AG04450 (cell line): ENCODE data around the gene DNAH8. TPM values are rescaled to one million over a fixed set of nuclear protein-coding genes. Genes with fewer than 3 reads are reported as not detected.

Experiments used
- CTCF ChIA-PET: fragments of 300-600, 350-600 bp; formaldehyde crosslinking; extraction: SDS; loops from one replicate; lab custom pipeline; 2022; ENCODE audit warnings: antibody characterized with exemption, inconsistent platforms; lab: Charles Lee
- POLR2A ChIA-PET: fragments of 350-600 bp; formaldehyde crosslinking; extraction: SDS; loops from one replicate; lab custom pipeline; 2021; ENCODE audit warnings: antibody characterized with exemption, inconsistent platforms; lab: Yijun Ruan, JAX
- DNase-seq: peaks from one replicate; pipeline ENCODE4 v3.0.0-alpha.2; 2011; ENCODE audit warnings: low read depth, low spot score
- H3K27ac ChIP-seq: one replicate; pipeline ENCODE4 v1.5.1; 2012; ENCODE audit warnings: low read depth, low read length, control low read depth
- H3K27me3 ChIP-seq: one replicate; pipeline ENCODE4 v1.6.0; 2012; ENCODE audit warnings: low read length; ENCODE audit not compliant: control insufficient read depth, insufficient read depth
- H3K4me3 ChIP-seq: 2 replicates; pipeline ENCODE4 v1.5.1; 2011; ENCODE audit warnings: mild to moderate bottlenecking, low read depth, low read length, control low read depth
- H3K9me3 ChIP-seq: 2 replicates; pipeline ENCODE4 v1.5.1; 2012; ENCODE audit warnings: low read length; ENCODE audit not compliant: control insufficient read depth, insufficient read depth
- polyA plus RNA-seq: library from polyadenylated mRNA; depleted of rRNA; stranded (reverse); fragments of >200 nt; gene quantifications from 2 replicates; pipeline ENCODE4 v1.2.3, GENCODE V29; 2011
- TF ChIP-seq, protein P1 (sequence below): IDR thresholded peaks from 2 replicates; pipeline ENCODE4 v1.5.1; 2011; ENCODE audit warnings: low read depth, low read length, control low read depth, inconsistent platforms

The DNAH8 gene
- polyA plus RNA-seq, 1 experiment = not detected

DNA sequence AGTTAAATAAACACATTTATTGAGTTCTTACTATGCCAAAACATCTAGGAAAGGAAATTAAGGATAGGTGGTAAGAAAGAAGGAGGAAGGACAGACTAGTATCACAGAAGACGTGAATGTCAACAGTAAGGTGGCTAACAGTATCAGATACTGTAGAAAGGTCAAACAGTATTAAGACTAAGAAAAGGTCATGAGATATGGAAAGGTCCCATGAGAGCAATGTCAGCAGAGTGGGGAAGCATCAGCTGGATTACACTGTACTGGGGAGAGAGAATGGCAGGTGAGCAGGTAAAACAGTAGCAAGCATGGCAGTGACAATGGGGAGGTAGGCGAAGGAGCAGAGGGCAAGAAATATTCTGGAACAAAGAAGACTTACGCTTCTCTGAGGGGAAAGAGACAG, 30.2 kb upstream of the DNAH8 start:
- POLR2A ChIA-PET = no interaction called here
- CTCF ChIA-PET = no interaction called here
- H3K27ac ChIP-seq = no peak overlapping the region

DNA sequence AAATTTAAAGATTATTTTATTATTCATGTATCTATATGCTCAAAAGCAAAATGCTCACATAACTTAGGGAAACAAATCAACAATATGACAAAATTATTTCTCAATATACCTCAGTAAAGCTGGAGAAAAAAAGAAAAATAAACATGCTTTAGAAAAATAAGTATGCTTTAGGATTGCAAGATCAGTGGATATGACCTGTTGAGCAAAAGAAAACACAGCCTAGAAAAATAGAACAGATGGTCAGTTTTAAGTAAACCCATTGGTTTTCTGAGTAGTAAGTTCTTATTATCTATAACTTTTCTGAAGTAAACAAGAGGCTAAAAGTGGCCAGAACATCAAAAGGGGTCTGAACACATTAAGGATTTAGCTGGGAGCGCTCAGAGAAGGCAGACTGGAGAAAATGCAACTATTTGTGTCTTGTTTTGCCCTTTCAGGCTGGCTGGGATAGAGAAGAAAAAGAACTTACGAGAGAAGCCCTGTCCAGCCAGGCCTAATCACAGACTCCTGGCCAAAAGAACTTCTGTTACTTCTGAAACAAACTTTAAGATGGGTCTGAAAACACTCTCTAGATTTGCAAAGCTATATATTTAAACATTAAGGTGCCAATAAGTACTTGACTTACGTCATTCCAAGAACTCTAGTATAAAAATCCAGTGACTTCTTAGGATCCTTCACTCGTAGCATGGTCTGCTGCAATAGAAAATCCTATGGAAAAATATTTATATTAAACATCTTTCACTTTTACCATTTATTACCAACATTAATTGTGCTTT, 28.7 kb upstream of the DNAH8 start:
- no peak overlapping the region for H3K4me3 ChIP-seq
- H3K27me3 ChIP-seq = no peaks in the 10 kb centered on the region
- TF ChIP-seq, protein P1, sequence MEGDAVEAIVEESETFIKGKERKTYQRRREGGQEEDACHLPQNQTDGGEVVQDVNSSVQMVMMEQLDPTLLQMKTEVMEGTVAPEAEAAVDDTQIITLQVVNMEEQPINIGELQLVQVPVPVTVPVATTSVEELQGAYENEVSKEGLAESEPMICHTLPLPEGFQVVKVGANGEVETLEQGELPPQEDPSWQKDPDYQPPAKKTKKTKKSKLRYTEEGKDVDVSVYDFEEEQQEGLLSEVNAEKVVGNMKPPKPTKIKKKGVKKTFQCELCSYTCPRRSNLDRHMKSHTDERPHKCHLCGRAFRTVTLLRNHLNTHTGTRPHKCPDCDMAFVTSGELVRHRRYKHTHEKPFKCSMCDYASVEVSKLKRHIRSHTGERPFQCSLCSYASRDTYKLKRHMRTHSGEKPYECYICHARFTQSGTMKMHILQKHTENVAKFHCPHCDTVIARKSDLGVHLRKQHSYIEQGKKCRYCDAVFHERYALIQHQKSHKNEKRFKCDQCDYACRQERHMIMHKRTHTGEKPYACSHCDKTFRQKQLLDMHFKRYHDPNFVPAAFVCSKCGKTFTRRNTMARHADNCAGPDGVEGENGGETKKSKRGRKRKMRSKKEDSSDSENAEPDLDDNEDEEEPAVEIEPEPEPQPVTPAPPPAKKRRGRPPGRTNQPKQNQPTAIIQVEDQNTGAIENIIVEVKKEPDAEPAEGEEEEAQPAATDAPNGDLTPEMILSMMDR = no peak
- no peak overlapping the region for H3K27ac ChIP-seq
- H3K9me3 ChIP-seq = no peaks in the 10 kb centered on the region
- ChIA-PET CTCF (no interaction called here), POLR2A (interaction anchor here (0.6 to 0.8 kb wide), 2 partner anchors 17 to 255 kb away, joined by 3 read pairs; no protein-coding TSS in a partner anchor)
- no peak for DNase-seq

More for the DNA sequence above, 30.2 kb upstream of the DNAH8 start:
- TF ChIP-seq, protein P1 = no peak
- Histone ChIP-seq H3K4me3 (no peak overlapping the region), H3K27me3 (no peaks in the 10 kb centered on the region), H3K9me3 (no peaks in the 10 kb centered on the region)
- no peak for DNase-seq

DNA sequence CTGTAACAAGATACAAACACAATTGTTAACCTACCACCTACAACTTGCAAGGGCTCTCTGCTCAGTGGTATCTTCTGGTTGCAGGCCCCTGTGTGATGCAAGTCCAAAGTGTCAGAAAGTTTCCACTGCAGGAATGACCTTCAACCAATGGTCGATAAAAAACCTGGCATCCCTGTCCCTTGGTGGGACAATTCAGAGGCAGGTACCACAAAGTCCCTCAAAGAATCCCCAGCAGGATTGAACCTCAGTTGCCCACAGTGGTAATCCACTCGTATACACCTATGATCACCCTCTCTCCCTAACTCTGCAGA, 28.1 kb upstream of the DNAH8 start:
- H3K9me3 ChIP-seq = no peaks in the 10 kb centered on the region
- POLR2A ChIA-PET = interaction anchor here (0.8 kb wide), 1 partner anchor 255 kb away, joined by 3 read pairs; no protein-coding TSS in a partner anchor
- CTCF ChIA-PET = no interaction called here
- no peaks in the 10 kb centered on the region for H3K27me3 ChIP-seq
- no peak overlapping the region for H3K4me3 ChIP-seq
- TF ChIP-seq, protein P1 = no peak
- no peak for DNase-seq
- no peak overlapping the region for H3K27ac ChIP-seq

DNA sequence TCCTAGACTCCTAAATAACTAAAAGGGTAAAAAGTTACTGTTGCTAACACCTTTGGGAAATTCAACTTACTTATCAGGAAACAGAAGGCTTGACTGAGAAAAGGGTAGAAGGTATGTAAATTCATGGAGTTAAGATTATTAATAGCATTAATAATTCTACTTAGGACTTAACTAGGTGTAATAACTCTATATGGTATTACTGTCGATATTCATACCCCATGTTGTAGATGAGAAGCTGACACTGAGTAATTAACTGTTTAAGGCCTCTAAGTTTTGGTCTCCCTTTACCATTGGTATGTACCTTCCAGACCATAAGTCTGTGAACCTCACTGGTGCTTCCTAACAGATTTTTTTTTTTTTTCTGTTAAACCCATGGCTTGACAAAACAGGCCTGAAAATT, 27.6 kb upstream of the DNAH8 start:
- Histone ChIP-seq H3K27me3 (no peaks in the 10 kb centered on the region), H3K27ac (no peak overlapping the region), H3K9me3 (no peaks in the 10 kb centered on the region), H3K4me3 (no peak overlapping the region)
- DNase-seq = no peak
- ChIA-PET CTCF (no interaction called here), POLR2A (no interaction called here)
- TF ChIP-seq, protein P1 = no peak

DNA sequence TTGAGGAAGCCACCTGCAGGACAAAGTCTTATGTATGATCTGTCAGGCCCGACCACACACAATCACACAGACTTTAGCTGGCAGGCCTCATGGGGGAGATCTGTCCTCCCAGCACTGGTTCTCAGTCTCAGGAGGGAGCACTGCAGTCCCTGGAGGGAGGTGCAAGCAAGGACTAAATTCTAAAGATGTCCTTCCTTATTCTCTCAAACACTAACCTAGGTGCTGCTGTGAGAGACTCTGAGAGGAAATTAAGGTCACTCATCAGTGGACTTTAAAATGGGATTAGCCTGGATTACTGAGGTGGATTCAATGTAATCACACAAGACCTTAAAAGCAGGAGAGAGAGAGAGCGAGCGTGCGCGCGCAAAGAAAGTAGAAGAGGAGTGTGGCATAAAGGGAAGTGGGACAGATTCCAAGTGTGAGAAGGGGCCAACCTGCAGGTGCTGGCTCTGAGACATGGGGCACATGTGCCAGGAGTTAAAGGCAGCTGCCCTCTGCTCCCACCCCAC, 26.5 kb upstream of the DNAH8 start:
- H3K27ac ChIP-seq = no peak overlapping the region
- no peaks in the 10 kb centered on the region for H3K27me3 ChIP-seq
- no peak for DNase-seq
- TF ChIP-seq, protein P1 = no peak
- no peak overlapping the region for H3K4me3 ChIP-seq
- no peaks in the 10 kb centered on the region for H3K9me3 ChIP-seq
- ChIA-PET CTCF (no interaction called here), POLR2A (interaction anchor here (0.7 kb wide), 1 partner anchor 540 kb away, joined by 3 read pairs; no protein-coding TSS in a partner anchor)
